Thyroid gland (tissue), 4 donors: ENCODE results near the gene CEP192.

Source experiments
- POLR2A ChIP-seq, 2 donors: fragments of 450-650 bp; IDR thresholded peaks; one replicate each; pipeline ENCODE4 v1.6.1; 2017; ENCODE audit warnings: antibody characterized with exemption in 2 of 2, mild to moderate bottlenecking in 2 of 2, moderate library complexity in 1 of 2
- TF ChIP-seq, protein P1 (sequence below), 6 experiments: fragments of 200-600 bp in 3 of 6; fragments of 450-650 bp in 3 of 6; sonication (generic) in 3 of 6; IDR thresholded peaks; one replicate each; pipeline ENCODE4 v1.5.1; 2016 to 2019; ENCODE audit warnings: antibody characterized with exemption in 6 of 6, mild to moderate bottlenecking in 2 of 6, inconsistent platforms in 1 of 6, moderate library complexity in 1 of 6

GRCh38 chr18:13120255-13120654, 129.1 kb downstream of the CEP192 start:
- TF ChIP-seq, protein P1, sequence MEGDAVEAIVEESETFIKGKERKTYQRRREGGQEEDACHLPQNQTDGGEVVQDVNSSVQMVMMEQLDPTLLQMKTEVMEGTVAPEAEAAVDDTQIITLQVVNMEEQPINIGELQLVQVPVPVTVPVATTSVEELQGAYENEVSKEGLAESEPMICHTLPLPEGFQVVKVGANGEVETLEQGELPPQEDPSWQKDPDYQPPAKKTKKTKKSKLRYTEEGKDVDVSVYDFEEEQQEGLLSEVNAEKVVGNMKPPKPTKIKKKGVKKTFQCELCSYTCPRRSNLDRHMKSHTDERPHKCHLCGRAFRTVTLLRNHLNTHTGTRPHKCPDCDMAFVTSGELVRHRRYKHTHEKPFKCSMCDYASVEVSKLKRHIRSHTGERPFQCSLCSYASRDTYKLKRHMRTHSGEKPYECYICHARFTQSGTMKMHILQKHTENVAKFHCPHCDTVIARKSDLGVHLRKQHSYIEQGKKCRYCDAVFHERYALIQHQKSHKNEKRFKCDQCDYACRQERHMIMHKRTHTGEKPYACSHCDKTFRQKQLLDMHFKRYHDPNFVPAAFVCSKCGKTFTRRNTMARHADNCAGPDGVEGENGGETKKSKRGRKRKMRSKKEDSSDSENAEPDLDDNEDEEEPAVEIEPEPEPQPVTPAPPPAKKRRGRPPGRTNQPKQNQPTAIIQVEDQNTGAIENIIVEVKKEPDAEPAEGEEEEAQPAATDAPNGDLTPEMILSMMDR (IDR thresholded peaks at IDR 0.05), result no peak
- no peak for TF ChIP-seq POLR2A (IDR thresholded peaks at IDR 0.05)
